PC-3 (cell line): ENCODE data around the gene VPS25. TPM values are rescaled to one million over a fixed set of nuclear protein-coding genes. Genes with fewer than 3 reads are reported as not detected.

Experiments
- ATAC-seq: fragments of 200-7000 bp; cut with Tn5 transposase; 2 replicates; pipeline ENCODE4 v1.9.1; 2020; ENCODE audit warnings: mild to moderate bottlenecking, moderate library complexity
- BruUV-seq: library from RNA; stranded (reverse); fragments of 400-500 nt; replicated peaks from 2 replicates; lab custom pipeline; 2021; lab: Mats Ljungman, UMichigan
- CTCF ChIA-PET: fragments of 300-600 bp; sonication (Branson Sonifier 250); formaldehyde crosslinking; loops from one replicate; lab custom pipeline; 2022; ENCODE audit warnings: antibody characterized with exemption; lab: Charles Lee
- POLR2A ChIA-PET: fragments of 300-600 bp; sonication (Branson Sonifier 250); formaldehyde crosslinking; loops from one replicate; lab custom pipeline; 2022; ENCODE audit warnings: antibody characterized with exemption; ENCODE audit not compliant: unreplicated experiment; lab: Charles Lee
- DNase-seq: peaks from one replicate; pipeline ENCODE4 v3.0.0-alpha.2; 2015
- H2AFZ ChIP-seq: fragments of 300-600 bp; sonication (generic); 2 replicates; pipeline ENCODE4 v1.6.0; 2016; ENCODE audit warnings: antibody characterized with exemption, low read length
- H3F3A ChIP-seq: fragments of 300-600 bp; sonication (generic); one replicate; pipeline ENCODE4 v1.6.0; 2017; ENCODE audit warnings: antibody characterized with exemption, low read length, control low read depth, mild to moderate bottlenecking; ENCODE audit not compliant: unreplicated experiment
- H3K27ac ChIP-seq: fragments of 300-600 bp; sonication (generic); 2 replicates; pipeline ENCODE4 v1.5.1; 2016; ENCODE audit warnings: mild to moderate bottlenecking, low read length
- H3K27me3 ChIP-seq: fragments of 300-600 bp; sonication (generic); 2 replicates; pipeline ENCODE4 v1.6.1; 2016; ENCODE audit warnings: low read length, mixed read lengths
- H3K36me3 ChIP-seq: fragments of 300-600 bp; sonication (generic); 2 replicates; pipeline ENCODE4 v1.6.1; 2016; ENCODE audit warnings: low read depth, mixed run types, low read length, mixed read lengths
- H3K4me1 ChIP-seq: fragments of 300-600 bp; sonication (generic); 2 replicates; pipeline ENCODE4 v1.5.1; 2016; ENCODE audit warnings: low read length; ENCODE audit not compliant: insufficient read depth
- H3K4me2 ChIP-seq: fragments of 300-600 bp; sonication (generic); 2 replicates; pipeline ENCODE4 v1.6.0; 2016; ENCODE audit warnings: low read length
- H3K4me3 ChIP-seq: fragments of 300-600 bp; sonication (generic); 2 replicates; pipeline ENCODE4 v1.5.1; 2016; ENCODE audit warnings: mild to moderate bottlenecking, low read length, mixed read lengths
- H3K79me2 ChIP-seq: fragments of 300-600 bp; sonication (generic); 2 replicates; pipeline ENCODE4 v1.6.1; 2017; ENCODE audit warnings: low read length, mixed read lengths
- H3K9ac ChIP-seq: fragments of 300-600 bp; sonication (generic); 2 replicates; pipeline ENCODE4 v1.6.0; 2016; ENCODE audit warnings: mild to moderate bottlenecking, low read length
- H3K9me2 ChIP-seq: fragments of 300-600 bp; sonication (generic); replicated peaks from 2 replicates; pipeline ENCODE4 v1.6.1; 2016; ENCODE audit warnings: mixed run types, low read length, mixed read lengths
- H3K9me3 ChIP-seq: fragments of 300-600 bp; sonication (generic); 2 replicates; pipeline ENCODE4 v1.6.1; 2016; ENCODE audit warnings: low read length, mixed read lengths
- H4K20me1 ChIP-seq: fragments of 300-600 bp; sonication (generic); 2 replicates; pipeline ENCODE4 v1.6.1; 2016; ENCODE audit warnings: low read length, mixed read lengths
- EZH2 ChIP-seq: fragments of 300-600 bp; sonication (generic); IDR thresholded peaks from one replicate; pipeline ENCODE4 v1.6.1; 2017; ENCODE audit warnings: antibody characterized with exemption, mild to moderate bottlenecking, low read length; ENCODE audit not compliant: unreplicated experiment
- EZH2phosphoT487 ChIP-seq: fragments of 300-600 bp; sonication (generic); IDR thresholded peaks from 2 replicates; pipeline ENCODE4 v1.6.1; 2018; ENCODE audit warnings: mild to moderate bottlenecking, antibody characterized with exemption, low read length, borderline replicate concordance
- intact Hi-C: fragments of 100-400 bp; cut with micrococcal nuclease; formaldehyde crosslinking; loops from 2 replicates; pipeline ENCODE4 v1.9.0; 2023
- total RNA-seq: library from RNA; depleted of rRNA; stranded (reverse); fragments of >200 nt; gene quantifications from 2 replicates; pipeline ENCODE4 v1.2.3, GENCODE V29; 2014
- TF ChIP-seq, protein P1 (sequence below): fragments of 300-600 bp; sonication (generic); conservative IDR thresholded peaks from 2 replicates; pipeline ENCODE4 v1.5.1; 2017; ENCODE audit warnings: antibody characterized with exemption, low read depth, mild to moderate bottlenecking, low read length

The VPS25 gene
- total RNA-seq, 1 experiment from 2014 or later, result 62.0 TPM

DNA sequence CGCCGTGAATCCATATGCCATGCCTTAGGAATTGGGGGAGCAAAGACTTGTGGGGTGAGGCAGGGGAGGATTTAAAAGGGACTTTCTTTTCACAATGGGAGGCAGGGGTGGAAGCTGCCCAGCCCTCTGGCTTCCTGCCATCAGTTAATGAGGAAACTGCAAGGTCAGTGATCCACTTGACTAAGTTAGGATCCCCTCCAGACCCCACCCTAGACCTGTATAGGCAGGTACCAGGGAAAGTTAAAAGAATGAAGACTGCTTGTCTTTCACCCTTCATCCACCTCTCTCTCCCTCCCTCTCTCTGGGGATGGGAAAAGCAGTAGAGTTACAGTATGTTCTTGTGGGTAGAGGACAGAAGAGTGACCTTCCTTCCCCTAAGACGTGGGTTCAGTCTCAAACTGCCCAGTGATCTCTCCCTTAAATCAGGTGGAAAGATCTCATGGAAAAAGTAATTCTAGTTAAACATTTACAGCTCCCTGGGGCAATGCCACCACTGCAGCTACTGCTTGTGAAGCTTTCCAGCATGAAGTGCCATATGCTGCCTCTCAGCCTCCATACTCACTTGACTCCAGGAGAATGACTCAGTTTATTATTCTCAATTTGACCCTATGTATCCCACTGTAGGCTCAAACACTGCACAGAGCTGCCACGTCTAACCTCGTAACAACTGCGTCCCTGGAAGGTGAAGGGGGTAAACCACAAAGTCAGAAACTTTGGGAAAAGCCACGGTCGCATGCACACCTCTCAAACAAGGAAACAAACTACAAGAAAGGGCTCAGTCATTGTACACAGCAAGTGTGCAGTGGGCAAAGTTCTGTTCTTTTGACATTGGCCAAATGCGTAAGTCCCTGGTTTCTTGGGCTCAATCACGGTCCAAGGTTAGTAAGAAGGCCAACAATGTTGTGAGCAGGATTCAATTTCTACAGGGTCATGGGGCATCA lies 24.1 kb downstream of the VPS25 start:
- Histone ChIP-seq H3K36me3 (no peaks in the 10 kb centered on the region), H3K9ac (peak overlapping the region; percentile 91), H3K9me3 (no peaks in the 10 kb centered on the region), H4K20me1 (no peaks in the 10 kb centered on the region), H3K27me3 (no peaks in the 10 kb centered on the region), H3K4me3 (peak overlapping the region; percentile 99), H3K4me1 (peaks cover 15% of the 10 kb centered on the region), H3K4me2 (peak overlapping the region; percentile 96), H3K79me2 (peaks cover 11% of the 10 kb centered on the region; the same call in 1 of the 2 replicates), H3K9me2 (no peaks in the 10 kb centered on the region), H2AFZ (0 out of 2 replicates have a peak overlapping the region, but pooled peaks have one; percentile 78), H3F3A (no peaks in the 10 kb centered on the region), H3K27ac (peak overlapping the region; percentile 15)
- TF ChIP-seq EZH2, result no peak
- TF ChIP-seq EZH2phosphoT487, result no peak
- TF ChIP-seq, protein P1, sequence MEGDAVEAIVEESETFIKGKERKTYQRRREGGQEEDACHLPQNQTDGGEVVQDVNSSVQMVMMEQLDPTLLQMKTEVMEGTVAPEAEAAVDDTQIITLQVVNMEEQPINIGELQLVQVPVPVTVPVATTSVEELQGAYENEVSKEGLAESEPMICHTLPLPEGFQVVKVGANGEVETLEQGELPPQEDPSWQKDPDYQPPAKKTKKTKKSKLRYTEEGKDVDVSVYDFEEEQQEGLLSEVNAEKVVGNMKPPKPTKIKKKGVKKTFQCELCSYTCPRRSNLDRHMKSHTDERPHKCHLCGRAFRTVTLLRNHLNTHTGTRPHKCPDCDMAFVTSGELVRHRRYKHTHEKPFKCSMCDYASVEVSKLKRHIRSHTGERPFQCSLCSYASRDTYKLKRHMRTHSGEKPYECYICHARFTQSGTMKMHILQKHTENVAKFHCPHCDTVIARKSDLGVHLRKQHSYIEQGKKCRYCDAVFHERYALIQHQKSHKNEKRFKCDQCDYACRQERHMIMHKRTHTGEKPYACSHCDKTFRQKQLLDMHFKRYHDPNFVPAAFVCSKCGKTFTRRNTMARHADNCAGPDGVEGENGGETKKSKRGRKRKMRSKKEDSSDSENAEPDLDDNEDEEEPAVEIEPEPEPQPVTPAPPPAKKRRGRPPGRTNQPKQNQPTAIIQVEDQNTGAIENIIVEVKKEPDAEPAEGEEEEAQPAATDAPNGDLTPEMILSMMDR, result no peak
- intact Hi-C loops, result no loop called here
- ATAC-seq, result peak; percentile 17
- peak; percentile 19 for DNase-seq
- BruUV-seq, result TSS peak; percentile 12
- ChIA-PET POLR2A (interaction anchor here (0.6 kb wide), 3 partner anchors 17 to 867 kb away, joined by 3 to 4 read pairs (median 3); partner anchors contain the start of genes ODAD4 and WNK4), CTCF (no interaction called here)

DNA sequence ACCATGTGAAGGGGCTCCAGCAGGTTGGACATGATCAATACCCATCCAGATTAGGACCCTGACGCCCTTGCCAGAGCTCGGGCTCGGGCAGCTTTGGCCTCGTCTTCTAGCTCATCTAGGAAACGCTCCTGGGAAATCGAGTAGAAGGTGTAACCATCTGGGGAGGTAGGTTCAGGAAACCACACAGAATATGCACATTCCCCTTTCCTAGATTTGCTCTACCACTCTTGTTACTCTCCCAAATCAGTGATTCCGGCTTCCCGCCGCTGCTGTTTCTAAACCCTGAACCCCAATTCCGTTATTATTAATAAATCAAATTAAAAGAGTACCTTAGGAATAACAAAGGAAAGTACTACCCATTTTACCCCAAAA lies 24.7 kb downstream of the VPS25 start:
- no peaks in the 10 kb centered on the region for H3K36me3 ChIP-seq
- peak overlapping the region; percentile 41 for H3K27ac ChIP-seq
- H3K4me3 ChIP-seq, result peak overlapping the region; percentile 99
- H2AFZ ChIP-seq, result peak overlapping the region; percentile 78
- peak; percentile 11; the same call in 1 of the 2 replicates for ATAC-seq
- peak overlapping the region; percentile 96 for H3K4me2 ChIP-seq
- DNase-seq, result no peak
- H3K27me3 ChIP-seq, result no peaks in the 10 kb centered on the region
- ChIA-PET CTCF (no interaction called here), POLR2A (interaction anchor here (0.6 kb wide), 3 partner anchors 17 to 867 kb away, joined by 3 to 4 read pairs (median 3); partner anchors contain the start of genes ODAD4 and WNK4)
- no peaks in the 10 kb centered on the region for H3K9me2 ChIP-seq
- H3K4me1 ChIP-seq, result peaks cover 22% of the 10 kb centered on the region
- H3K9me3 ChIP-seq, result no peaks in the 10 kb centered on the region
- no peaks in the 10 kb centered on the region for H3F3A ChIP-seq
- intact Hi-C loops, result no loop called here
- H3K9ac ChIP-seq, result peak overlapping the region; percentile 91
- peaks cover 11% of the 10 kb centered on the region; the same call in 1 of the 2 replicates for H3K79me2 ChIP-seq
- BruUV-seq, result TSS peak; percentile 80
- no peaks in the 10 kb centered on the region for H4K20me1 ChIP-seq
- TF ChIP-seq, protein P1, result no peak
- TF ChIP-seq EZH2phosphoT487 (no peak), EZH2 (no peak)
